ENCODE measurements around the gene ACVR1B.

ACVR1B gene

DNA sequence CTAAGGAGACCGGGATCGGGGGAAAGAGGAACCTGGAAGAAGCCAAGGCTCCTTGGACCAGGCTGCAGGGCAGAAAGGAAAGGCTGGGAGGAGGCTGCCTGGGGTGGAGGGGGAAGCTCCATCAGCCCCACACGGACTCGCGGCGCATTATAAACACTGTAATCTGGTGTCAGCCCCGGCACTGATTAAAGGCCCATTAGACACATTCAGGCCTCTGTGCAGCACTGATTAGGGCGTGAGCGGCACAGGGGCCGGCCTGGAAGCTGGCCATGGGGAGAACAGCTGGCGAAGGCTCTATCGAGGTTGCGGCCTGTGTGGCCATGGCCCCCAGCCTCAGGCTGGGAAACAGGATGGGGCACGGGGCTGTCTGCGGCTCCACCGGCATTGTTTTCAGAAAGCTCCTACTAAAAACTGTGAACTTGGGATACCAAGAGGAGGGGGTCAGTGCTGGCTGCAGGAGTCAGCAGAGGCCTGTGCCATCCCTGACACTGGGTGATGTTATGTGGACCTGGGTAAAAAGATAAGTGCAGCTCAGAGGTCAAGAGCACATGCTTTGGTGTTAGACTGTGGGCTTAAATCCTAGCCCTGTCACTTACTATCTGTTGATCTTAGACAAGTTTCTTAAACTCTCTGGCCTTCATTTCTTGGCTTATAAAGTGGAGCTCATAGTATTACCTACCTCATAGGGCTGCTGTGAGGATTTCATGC is 33.6 kb upstream of the ACVR1B start:
- peak; percentile 64 for DNase-seq

GRCh38 chr12:51920046-51920445 is 31.5 kb upstream of the ACVR1B start:
- no peak for DNase-seq

GRCh38 chr12:51921017-51921725 is 30.3 kb upstream of the ACVR1B start:
- peak; percentile 76 for DNase-seq

- DNase-seq = no peak
These were observed 29.4 kb upstream of the ACVR1B start for GRCh38 chr12:51922146-51922545.

DNA sequence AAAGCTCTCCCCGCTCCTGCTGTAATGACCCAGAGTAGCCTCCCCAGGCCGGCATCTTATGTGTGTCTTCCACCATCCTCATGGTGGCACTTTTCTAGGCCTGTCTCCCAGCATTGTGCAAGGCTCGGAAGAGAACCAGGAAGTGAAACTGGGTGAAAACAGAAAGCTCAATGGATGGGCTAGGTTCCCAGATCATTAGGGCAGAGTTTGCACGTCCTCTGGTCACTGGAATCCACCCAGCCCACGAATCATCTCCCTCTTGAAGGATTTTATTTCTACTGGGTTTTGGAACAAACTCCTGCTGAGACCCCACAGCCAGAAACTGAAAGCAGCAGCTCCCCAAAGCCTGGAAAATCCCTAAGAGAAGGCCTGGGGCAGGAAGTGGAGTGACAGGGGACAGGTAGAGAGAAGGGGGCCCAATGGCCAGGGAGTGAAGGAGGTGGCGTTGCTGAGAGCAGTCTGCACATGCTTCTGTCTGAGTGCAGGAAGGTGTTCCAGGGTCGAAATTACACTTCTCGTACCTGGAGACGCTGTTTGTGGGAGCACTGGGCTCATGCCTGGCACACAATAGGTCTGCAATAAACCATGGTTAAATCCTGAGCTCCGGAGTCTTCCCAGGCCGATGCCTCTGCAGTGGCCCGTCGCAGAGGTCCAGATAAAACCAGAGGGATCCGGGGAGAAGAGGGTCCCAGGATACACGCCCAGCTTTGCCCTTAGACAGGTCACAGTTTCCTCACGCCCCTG is 28.6 kb upstream of the ACVR1B start:
- DNase-seq = no peak

DNA sequence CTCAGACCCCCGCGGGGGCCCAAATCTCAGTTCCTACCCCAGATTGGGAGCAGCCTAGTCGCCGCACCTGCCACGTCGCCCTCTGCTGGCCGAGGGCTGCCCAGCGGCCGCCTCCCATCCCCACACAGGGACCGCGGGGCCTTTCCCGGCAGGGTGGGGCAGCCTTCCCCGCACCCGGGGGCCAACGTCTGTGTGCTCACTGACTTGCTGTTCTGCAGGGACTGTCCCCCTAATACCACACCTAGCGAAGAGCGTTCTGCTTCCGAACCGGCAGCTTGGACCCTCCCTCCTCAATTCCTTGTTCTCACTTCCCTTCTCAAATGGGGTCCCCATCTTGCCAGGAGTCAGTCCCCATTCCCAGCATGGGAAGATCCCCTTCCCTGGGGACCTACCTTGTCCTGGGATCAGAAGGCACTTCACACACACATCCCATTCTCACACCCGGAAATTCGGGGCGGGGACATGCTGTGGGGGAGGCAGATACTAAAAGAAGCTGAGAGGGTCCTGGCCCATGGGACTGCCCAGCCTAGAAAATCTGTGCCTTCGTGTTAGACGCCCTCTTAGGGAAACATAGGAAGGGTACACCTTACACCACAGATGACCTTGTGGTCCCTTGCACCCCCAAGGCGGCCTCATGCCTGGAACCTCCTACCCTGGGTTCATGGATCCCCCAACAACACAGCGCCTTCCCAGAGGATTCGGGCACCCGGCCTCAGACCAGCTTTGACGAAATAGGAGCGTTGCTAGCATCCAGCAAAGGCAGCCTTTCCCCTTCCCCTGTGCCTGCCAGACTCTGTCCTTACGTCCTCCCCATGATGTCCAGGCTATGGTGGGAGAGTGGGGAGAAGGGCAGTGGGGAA is 27.8 kb upstream of the ACVR1B start:
- DNase-seq = peak; percentile 70

DNA sequence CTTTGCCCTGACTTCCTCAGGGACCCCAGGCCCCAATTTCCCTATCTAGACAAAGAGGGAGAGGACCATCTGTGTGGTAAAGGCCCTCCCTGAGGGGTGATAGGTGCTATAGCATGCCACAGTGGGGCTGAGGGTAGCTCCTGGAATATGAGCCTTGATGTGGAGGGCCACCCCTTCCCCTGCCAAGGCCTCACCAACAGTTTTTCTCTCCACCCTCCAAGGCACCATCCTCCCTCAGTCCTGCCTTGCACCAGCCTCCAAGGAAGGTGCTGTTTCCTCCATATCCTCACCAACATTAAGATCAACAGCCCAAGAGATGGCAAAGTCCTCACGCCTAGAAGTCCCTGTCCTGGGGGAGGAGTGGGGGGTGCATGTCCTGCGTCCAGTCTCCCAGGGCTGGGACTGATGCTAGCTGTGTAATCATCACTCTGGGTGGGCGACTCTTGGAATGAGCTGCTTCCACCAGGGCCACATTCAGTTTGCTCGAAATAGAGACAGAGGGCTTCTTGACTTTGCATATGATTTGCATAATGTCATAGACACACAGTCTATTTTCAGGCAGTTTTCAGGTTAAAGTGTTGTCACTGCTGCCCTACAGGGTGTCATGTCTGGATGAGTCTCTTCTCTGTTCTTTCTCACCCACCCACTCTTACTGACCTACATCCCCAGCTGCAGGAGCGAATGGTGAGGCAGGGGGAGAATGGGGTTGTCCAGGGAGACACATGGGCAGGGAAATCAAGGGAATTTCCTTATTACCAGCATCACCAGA is 26.8 kb upstream of the ACVR1B start:
- no peak for DNase-seq

- DNase-seq = no peak
These were observed 26.0 kb upstream of the ACVR1B start for GRCh38 chr12:51925346-51926063.

- DNase-seq = no peak
These were observed 25.4 kb upstream of the ACVR1B start for GRCh38 chr12:51926064-51926632.

DNA sequence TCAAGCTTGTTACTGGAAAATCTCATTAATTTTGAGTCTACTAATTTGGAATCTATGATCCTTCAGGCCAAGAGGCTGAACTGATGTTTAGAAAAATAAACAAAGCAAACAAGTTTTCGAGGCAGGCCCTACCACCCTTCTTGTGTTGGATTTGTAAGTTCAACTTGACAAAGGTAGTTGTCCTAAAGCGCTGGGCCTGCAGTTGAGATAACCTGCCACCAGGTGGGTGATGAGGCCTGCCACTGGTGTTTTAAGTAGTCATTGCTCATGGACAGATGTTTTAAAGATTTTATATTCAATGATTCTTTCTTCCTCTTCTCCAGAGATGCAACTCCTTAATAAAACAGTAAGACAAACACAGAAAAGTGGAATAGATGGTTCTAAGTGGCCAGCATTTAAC is 24.8 kb upstream of the ACVR1B start:
- peak; percentile 66 for DNase-seq

DNA sequence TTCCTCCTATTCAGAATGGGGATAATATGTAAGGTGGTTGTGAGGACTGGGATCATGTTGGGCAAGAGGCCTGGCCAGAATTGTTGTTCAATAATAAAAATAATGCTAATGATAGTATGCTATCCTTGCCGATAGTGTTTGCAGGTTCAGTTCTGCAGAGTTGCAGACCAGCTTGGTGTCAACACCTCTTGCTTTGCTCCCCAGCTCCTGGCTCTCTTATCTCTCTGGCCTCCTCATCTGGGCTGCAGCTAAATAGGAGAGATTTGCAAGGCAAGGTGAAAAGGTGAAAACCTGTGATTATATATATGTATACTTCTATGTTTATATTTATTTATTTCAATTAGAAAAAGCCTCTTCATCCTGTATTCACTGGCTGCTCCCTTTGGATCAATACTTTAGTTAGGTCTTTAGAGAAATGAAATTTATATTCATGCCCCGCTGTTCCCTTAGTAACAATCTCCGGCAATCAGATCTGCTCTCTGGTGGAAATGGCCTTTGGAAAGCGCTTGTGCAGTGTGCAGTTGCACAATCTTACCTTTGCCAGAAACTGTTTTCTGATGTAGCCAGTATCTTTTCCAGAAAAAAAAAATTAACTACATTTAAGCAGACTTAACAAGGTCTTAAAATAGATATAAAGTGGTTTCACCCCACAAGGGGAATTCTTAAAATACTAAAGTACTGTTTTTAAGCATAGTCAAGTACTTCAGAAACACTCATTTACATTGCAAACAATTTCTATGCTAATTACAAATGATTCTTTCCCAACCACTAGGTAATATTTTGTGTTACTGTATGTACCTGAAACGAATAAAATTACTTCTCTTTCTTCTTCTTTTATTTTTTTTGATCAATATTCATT is 19.1 kb upstream of the ACVR1B start:
- no peak for DNase-seq

- no peak for DNase-seq
These were observed 17.4 kb upstream of the ACVR1B start for GRCh38 chr12:51934080-51934479.

GRCh38 chr12:51937926-51938325 is 13.6 kb upstream of the ACVR1B start:
- DNase-seq = no peak

- DNase-seq = peak; percentile 43
These were observed 12.8 kb upstream of the ACVR1B start for GRCh38 chr12:51938726-51939125.

GRCh38 chr12:51941011-51941581 is 10.4 kb upstream of the ACVR1B start:
- peak; percentile 94 for DNase-seq

GRCh38 chr12:51941604-51942003 is 9.9 kb upstream of the ACVR1B start:
- DNase-seq = peak; percentile 88

DNA sequence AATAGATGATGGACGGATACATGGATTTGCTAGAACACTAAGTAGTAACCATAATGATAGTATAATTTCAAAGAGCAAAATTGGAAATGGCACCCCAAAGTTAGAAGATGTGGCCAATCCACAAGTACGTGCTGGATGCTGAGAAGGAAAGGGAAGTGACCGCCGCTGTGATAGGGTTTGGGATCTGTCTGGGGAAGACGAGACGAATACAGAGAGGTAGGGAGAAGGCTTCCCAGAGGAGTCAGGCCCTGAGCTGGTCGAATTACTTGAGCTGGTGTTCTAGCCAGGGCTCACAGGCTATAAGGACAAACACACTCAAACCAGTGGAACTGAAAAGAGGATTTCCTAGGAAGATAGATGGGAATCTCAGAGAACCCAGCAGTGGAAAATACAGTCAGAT is 9.4 kb upstream of the ACVR1B start:
- DNase-seq = no peak

DNA sequence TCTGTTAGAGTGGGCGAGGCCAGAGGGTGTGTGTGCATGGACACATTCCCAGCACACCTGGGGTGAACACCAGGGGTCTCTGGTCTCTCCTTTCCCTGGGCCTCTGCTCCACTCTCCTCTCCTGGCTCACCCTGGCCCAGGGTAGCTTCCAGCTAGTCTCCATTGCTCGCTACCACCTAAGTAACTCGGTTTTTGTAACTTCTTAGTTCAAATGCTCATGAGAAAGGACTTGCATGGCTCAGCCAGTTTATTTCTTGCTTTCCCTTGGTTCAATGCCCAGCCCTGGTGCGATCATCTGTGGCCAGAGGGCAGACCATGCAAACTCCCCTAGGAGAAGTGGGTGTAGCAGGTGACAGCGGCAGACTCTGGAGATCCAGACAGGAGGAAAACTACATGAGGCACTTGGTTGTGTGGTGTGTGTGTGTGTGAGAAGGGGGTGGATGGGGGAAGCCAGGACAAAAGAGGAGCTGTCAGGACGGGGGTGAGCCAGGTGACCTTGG is 8.9 kb upstream of the ACVR1B start:
- peak; percentile 74 for DNase-seq

- no peak for DNase-seq
These were observed 8.2 kb upstream of the ACVR1B start for GRCh38 chr12:51943346-51943745.
